Central memory CD4-positive, alpha-beta T cell (primary cell): ENCODE results near the gene MYL6.
"Not testable (repeated sequence)": the region's sequence is repeated elsewhere in the genome, so short reads cannot be mapped to it uniquely, and the experiment has no call there.

Source experiments
- DNase-seq: peaks from one replicate; pipeline ENCODE4 v3.0.0; 2022

Gene MYL6

DNA sequence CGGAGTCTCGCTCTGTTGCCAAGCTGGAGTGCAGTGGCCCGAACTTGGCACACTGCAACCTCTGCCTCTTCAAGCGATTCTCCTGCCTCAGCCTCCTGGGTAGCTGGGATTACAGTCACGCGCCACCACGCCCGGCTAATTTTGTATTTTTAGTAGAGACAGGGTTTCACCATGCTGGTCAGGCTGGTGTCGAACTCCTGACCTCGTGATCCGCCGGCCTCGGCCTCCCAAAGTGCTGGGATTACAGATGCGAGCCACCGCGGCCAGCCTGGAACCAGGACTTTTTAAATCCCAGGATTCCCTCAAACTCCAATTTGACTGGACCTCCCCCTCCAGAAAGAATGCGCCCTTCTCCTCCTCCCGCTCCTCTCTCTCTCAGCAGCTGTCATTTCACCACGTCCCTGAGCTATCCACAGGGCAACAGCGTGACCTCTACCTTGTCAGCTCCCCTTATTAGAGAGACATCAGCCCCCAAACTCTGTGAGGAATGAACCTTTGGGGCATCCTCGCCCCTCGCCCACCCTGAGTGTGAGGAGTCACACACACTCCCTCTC is 28.1 kb upstream of the MYL6 start:
- no peak for DNase-seq

DNA sequence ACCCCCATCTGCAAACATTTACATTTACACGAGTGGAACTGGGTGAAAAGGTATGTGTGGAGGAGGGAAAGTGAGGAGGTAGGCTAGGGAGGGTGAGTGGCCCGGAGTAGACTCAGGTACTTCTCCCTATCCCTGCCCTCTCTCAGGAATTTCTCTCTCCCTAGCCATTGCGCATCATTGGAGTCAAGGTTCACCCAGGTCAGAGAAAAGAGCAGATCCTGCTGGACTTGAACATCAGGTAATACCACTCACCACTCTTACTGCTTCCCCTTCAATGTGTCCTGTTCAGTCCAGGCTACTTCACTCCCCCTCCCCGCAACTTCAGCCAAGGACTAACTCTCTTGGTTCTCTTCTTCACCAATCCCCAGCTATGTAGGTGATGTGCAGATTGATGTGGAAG is 27.3 kb upstream of the MYL6 start:
- no peak for DNase-seq

DNA sequence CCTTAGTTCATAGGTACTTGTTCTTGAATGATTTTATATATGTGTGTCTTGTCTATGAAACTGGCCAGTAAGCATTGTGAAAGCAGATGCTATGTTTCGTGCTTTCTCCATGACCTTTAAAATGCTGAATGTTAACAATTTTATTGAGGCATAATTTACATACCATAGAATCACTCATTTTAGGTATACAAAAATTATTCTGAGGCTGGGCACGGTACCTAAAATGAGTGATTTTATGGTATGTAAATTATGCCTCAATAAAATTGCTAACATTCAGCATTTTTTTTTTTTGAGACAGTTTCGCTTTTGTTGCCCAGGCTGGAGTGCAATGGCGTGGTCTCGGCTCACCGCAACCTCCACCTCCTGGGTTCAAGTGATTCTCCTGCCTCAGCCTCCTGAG is 23.3 kb upstream of the MYL6 start:
- no peak for DNase-seq

DNA sequence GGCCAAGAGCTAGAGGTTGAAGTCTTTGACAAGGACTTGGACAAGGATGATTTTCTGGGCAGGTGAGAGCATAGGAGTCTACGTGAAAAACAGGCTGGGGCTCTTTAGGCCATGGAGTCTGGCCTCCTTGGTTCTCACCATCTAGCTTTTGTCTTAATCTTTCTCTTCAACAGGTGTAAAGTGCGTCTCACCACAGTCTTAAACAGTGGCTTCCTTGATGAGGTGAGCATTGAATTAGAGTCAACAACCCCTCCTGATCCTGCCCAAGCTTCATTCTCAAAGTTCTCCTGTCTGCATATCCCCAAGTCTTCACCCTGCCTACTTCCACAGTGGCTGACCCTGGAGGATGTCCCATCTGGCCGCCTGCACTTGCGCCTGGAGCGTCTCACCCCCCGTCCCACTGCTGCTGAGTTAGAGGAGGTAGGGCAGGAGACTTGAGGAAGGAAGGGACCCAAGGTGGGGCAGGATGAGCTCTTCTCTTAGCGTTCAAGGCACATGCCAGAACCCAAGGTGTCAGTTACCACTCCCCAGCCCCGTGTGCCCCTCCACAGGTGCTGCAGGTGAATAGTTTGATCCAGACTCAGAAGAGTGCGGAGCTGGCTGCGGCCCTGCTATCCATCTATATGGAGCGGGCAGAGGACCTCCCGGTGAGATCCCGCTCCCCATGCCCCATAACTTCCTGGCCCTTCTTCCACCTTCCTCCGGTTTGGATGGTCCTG is 20.1 kb upstream of the MYL6 start:
- DNase-seq = no peak

DNA sequence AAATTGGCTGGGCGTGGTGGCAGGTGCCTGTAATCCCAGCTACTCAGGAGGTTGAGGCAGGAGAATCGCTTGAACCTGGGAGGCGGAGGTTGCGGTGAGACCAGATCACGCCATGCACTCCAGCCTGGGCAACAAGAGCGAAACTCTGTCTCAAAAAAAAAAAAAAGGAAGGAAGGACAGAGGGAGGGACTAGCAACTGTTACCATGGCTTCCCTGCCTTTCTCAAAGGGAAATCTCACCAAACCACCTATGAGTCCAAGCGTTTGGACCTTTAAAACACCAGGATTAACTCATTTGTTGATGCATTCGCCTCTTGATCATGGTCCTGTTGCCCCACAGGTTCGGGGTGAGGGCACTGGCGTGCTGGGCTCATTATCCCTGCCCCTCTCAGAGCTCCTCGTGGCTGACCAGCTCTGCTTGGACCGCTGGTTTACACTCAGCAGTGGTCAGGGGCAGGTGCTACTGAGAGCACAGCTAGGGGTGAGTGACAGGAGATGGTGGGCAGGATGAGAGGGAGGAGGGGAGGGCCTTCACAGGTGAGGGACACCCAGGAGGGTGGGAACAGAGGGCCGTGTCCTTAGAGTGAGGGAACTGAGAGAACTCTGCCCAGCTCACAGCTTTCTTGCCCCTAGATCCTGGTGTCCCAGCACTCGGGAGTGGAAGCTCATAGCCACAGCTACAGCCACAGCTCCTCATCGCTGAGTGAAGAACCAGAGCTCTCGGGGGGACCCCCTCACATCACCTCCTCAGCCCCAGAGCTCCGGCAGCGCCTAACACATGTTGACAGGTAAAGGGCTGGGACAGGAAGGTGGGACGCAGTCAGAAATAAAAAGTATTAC is 16.0 kb upstream of the MYL6 start:
- DNase-seq = no peak

DNA sequence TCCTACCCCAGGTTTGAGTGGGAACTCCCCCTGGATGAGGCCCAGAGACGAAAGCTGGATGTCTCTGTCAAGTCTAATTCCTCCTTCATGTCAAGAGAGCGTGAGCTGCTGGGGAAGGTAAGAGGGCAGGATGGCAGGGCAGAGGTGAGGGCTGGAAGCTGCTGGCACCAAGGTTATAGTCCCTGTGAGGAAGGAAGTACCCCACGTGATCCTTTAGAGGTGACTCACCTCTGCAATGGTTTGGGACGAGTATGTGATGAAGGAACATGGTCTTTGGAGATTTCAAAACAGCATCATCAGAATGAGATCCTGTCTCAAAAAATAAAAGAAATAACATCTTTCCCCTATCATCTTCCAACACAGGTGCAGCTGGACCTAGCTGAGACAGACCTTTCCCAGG is 14.9 kb upstream of the MYL6 start:
- no peak for DNase-seq

DNA sequence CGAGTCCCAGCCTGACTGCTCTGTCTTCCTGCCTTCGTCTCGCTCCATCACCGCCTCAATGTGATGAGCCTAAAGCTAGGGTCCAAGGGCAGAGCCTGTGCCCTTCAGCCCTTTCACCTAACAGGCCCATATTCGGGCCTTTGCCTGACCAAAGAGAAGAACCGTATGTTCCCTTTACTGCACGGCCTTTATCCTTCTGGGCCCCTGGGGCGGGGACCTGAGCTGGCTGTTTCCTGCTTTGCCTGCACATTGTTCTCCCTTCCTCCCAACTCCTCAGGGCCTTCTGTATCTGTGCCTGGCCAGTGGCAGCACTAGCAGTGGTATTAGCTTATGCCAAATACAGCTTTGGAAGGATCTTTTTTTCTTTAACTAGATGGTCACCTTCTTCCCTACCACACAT is 14.3 kb upstream of the MYL6 start:
- no peak for DNase-seq

DNA sequence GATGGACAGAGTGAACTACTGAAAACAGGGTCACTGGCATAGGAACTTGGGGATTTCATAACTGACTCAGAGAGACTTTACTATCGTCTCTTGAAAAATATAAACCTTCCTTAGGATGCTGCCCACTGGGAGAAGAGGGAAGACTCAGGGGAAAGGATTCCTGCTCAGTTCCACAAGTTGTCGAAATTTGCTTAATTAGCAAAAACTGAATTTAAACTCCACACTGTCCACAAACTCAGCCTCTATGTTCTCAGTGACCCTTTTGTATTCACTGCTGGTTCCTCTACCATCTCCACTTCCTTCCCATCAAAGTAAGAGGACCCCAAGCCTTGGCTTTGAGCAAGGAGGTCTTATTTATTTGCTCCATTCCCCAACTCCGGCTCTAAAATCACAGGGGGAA is 12.9 kb upstream of the MYL6 start:
- DNase-seq = no peak

DNA sequence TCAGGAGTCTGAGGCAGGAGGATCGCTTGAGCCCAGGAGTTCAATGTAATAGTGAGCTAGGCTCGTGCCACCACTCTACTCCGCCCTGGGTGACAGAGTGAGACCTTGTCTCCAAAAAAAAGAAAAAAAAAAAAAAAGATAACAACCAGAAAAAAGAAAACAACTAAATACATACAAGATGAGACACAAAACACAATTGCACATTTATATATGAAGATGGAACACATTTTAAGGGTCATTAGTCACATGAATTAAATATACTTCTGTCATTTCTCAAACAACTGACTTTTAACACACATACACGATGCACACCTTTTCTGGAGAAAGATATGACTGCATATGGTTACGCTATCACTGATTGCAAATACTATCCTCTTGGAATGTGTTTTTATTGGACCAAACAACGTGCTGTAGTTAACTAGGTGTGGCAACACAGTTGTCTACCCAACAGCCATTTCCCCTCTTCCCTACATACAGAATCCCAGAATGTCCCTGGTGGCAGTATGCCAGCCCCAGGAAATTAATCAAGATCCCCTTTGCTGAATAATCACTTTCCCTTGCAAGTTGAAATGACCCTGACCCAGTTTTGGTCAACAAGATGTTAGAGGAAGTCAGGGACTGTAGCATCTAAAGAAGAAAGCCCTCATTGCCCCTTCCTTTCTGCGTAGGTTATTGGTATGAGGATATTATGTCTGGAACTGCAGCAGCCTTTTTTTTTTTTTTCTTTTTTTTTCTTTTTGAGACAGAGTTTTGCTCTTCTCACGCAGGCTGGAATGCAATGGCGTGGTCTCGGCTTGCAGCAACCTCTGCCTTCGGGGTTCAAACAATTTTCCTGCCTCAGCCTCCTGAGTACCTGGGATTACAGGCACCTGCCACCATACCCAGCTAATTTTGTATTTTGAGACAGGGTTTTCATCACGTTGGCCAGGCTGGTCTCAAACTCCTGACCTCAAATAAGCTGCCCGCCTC is 11.4 kb upstream of the MYL6 start:
- DNase-seq = no peak

DNA sequence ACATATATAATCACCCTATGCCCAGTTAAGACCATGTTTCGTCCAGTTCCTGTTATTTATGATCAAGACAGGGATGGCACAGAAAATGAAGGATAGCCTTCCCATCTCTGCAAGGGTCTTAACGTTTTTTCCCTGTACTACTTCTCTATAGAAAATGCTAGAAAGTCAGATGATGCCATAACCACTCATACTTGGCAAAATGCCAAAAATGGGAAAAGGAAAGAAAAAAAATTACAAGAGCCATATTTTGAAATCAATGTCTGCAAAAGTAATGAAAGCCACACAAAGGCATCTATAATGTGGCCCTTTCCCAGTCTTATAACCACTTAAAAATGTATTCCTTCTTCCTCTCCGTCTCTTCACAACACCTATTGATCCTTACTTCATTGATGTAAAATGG is 7.6 kb upstream of the MYL6 start:
- DNase-seq = no peak

DNA sequence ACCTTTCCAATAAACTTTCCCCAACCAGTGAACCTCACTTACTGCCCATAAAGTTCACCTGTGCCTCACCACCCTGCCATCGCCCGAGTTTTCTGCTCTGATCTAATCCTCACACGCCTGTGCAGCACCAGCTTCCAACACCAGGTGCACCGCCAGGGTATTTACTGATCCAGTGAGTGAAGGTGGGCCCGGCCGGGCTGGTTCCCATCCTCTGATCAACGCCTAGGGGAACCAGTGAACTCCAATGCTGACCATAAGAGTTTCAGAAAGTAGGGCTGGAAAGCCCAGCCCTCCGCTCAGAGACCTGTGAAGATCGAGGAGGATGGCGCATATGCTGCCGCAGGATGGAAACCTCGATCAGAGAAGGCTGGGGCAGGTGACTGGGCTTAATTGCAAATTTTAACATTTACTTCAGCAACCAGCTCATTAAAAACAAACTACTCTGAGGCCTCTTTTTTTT is 6.5 kb upstream of the MYL6 start:
- peak; percentile 65 for DNase-seq

DNA sequence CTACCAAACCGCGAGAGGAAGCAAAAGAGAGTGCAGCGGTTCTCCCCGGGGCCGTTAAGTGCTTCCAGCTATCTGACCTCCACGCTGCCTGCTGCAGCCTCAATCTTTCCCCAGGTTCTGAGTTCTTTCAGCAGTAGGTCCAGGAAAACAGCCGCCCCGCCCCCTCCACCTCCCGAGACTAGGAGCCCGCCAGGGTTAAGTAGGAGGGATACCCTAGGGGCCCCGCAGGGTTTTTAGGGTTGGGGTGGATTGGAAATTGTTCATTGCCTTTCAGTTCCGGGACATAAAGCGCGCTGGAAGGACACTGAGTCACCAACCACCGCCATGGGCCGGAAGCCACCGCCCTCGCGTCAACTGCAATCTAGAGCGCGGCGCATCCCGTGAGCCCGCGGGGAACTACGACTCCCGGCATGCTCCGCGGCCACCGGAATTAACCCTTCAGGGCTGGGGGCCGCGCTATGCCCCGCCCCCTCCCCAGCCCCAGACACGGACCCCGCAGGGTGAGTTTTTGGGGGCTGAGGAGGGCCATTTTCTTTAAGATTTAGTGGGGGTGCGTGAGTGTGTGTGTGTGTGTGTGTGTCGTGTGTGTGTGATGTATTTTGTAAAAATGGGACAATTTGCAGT is 5.9 kb upstream of the MYL6 start, which contains the start of gene MYL6B:
Gene MYL6B (plus strand): TSS at position 456 of the 624 bp plus-strand sequence. CDS start 1,332 bp downstream, outside the sequence.
- peak; percentile 89 for DNase-seq

DNA sequence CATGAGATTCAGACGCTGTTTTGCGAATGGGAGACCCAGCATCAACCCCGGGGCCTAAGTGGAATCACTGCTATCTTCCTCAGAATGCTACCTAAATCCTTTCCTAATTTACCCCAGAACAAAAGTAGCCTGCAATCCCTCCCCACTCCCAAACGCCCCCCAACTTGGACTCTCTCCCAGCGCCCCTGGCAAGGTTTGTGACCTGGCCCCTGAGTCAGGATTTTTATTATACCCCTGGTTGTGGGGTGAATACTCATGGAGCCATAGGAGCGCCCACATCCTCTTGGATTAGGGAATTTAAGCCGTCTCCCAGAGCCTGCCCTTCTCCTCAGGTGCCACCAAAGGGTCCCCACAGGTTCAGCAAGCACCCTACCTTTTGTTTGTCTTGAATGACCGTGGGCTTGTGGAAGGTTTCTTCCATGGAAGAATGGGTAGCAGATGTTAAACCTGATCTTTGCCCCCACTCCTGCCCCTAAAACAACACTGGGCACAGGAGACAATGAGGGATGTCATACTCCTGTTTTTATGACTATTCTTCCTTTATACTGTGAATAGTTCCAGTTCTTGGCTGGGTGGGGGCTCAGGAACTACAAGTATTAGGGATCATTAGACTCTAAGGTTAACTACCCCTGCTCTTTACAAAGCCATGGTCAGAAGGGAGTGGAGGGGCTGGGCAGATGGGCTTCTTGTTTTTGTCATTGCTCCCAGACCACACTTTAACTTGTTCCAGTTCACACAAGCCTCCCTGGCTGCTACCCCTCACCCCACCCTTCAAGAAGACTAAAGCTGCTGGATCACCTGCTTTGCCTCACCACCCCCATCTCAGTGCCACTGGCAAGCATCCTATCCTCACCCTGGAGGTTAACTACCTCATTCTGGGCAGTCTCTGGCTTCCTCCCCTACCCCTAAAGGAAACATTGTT is 5.1 kb upstream of the MYL6 start:
- DNase-seq = no peak

DNA sequence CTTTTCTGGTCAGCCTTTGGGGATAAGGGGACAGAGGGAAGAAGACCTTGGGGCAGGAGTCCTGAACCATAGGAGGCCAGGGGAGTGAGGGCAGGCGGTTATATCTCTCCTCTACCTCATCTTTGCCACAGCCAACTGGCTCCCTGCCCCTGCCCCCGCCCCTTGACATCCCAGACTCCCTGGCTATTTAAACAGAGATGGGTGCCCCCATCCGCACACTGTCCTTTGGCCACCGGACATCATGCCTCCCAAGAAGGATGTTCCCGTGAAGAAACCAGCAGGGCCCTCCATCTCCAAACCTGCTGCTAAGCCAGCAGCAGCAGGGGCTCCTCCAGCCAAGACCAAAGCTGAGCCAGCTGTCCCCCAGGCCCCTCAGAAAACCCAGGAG is 4.5 kb upstream of the MYL6 start:
- no peak for DNase-seq

DNA sequence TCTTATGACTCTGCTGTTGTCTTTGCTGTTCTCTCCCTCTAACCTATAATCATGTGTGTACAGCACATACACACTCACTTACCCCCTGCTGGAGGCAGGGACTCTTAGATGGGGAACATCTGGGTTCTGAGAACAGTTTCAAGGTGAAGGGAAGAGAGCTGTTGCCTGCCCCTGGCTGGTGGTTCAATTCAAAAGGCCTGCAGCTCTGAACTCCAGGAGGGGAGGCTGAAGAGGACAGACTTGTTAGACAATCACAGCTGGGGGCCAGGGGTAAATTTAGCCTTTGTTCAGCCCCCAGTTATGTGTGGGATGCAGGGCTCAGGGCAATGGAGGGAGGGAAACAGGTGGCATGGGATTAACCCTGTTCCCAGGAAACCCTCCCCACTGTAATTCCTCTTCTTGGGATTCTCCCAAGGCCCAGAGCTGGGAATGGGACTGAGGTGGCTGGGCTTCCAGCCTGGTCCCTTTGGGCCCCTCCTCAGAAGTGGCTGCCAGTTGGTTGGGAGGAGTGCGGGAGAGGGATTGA is 3.9 kb upstream of the MYL6 start:
- DNase-seq = no peak

DNA sequence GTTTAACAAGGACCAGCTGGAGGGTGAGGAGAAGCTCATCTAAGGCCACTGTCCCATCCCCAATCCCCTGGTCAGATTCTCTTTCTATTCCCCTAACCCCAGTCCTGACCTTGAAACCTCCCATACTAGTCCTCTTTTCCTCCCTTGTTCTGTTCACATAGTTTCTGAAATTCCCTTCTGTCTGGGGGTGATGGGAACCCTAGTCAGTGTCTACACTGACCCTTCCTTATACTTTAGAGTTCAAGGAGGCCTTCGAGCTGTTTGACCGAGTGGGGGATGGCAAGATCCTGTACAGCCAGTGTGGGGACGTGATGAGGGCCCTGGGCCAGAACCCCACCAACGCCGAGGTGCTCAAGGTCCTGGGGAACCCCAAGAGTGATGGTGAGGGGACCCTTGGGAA is 3.3 kb upstream of the MYL6 start:
- DNase-seq = no peak

DNA sequence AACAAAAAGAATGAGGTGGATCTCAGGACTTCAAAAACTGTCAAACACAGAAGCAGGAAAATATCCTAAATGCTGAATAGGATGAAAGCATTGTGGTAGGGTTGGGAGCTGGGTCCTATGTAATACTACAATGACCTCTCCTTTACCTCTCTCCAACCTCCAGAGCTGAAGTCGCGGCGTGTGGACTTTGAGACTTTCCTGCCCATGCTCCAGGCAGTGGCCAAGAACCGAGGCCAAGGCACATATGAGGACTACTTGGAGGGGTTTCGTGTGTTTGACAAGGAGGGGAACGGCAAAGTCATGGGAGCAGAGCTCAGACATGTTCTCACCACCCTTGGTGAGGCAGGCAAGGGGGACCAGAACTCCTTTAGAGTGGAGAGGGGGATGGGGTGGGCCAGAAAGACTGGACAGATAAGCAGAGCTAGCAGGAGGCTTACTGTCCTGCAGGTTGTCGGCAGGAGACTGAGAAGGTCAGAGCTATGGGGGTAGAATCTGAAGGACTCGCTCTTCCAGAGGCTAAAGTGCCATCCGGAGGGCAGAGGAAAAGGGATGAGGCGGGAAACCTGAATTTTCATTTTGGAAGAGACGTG is 2.8 kb upstream of the MYL6 start:
- no peak for DNase-seq

DNA sequence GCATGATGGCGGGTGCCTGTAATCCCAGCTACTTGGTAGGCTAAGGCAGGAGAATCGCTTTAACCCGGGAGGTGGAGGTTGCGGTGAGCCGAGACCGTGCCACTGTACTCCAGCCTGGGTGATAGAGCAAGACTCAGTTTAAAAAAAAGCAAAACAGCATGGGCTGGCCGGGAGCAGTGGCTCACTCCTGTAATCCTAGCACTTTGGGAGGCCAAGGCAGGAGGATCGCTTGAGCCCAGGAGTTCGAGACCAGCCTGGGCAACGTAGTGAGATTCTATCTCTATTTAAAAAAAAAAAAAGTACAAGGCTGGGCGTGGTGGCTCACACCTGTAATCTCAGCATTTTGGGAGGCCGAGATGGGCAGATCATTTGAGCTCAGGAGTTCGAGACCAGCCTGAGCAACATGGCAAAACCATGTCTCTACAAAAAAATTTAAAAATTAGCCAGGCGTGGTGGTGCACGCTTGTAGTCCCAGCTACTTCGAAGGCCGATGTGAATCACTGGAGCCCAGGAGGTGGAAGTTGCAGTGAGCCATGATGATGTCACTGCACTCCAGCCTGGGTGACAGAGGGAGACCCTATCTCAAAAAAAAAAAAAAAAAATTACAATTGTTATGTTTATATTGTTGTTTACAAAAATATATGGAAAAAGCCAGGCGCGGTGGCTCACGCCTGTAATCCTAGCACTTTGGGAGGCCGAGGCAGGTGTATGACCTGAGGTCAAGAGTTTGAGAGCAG is 1.5 kb upstream of the MYL6 start:
- not testable (repeated sequence) for DNase-seq

DNA sequence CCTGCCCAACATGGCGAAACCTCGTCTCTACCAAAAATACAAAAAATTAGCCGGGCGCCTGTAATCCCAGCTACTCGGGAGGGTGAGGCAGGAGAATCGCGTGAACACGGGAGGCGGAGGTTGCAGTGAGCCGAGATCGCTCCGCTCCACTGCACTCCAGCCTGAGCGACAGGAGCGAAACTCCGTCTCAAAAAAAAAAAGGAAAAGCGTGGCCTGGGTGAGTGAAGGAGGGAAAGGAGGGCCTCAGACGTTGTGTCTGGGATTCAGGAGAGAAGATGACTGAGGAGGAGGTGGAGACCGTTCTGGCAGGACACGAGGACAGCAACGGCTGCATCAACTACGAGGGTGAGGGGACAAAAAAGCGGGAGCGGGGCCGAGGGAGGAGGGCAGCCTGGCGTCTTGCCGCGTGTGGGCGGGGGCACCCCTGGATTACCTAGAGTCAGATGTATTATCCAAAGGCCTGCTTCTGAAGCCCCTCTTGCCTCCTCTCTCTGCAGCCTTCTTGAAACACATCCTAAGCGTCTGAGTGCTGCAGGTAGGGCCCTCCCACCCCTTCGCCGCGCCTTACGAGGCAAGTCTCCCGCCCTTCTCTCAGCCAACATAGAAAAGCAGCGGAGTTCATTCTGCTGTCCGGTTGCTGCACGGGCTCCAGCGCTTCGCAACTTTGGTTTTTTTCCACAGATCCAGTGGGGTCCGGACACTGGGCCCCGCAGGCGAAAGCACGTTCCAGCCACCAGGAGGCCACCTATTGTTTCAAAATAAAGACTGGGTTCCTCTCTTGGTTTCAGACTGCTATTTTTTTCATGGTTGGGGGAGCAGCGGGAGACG is 744 bp upstream of the MYL6 start:
- peak; percentile 70 for DNase-seq
